H9 (cell line): ENCODE measurements around the gene SPEG. TPM values are rescaled to one million over a fixed set of nuclear protein-coding genes. Genes with fewer than 3 reads are reported as not detected.

Source experiments
- DNase-seq: peaks from one replicate; pipeline ENCODE4 v3.0.0-alpha.2; 2017
- H2AFZ ChIP-seq: one replicate; pipeline ENCODE4 v1.6.1; 2013; ENCODE audit warnings: mild to moderate bottlenecking, low read length, control low read depth, moderate library complexity
- H2AK5ac ChIP-seq: 2 replicates; pipeline ENCODE4 v1.6.1; 2013; ENCODE audit warnings: low read length, control low read depth, mixed read lengths; ENCODE audit not compliant: insufficient read length
- H2BK120ac ChIP-seq: one replicate; pipeline ENCODE4 v1.6.1; 2013; ENCODE audit warnings: low read depth, mild to moderate bottlenecking, low read length, control low read depth, inconsistent platforms; ENCODE audit not compliant: poor library complexity, severe bottlenecking
- H2BK12ac ChIP-seq: 2 replicates; pipeline ENCODE4 v1.6.1; 2013; ENCODE audit warnings: low read length, control low read depth, mixed read lengths, low read depth; ENCODE audit not compliant: insufficient read length
- H2BK15ac ChIP-seq: 2 replicates; pipeline ENCODE4 v1.6.1; 2013; ENCODE audit warnings: low read depth, low read length, control low read depth
- H2BK20ac ChIP-seq: one replicate; pipeline ENCODE4 v1.6.1; 2013; ENCODE audit warnings: low read depth, mild to moderate bottlenecking, low read length, control low read depth, inconsistent platforms; ENCODE audit not compliant: poor library complexity, severe bottlenecking
- H2BK5ac ChIP-seq: 2 replicates; pipeline ENCODE4 v1.6.1; 2013; ENCODE audit warnings: low read length, control low read depth, mixed read lengths; ENCODE audit not compliant: insufficient read length
- H3K14ac ChIP-seq: 2 replicates; pipeline ENCODE4 v1.6.1; 2013; ENCODE audit warnings: low read length, control low read depth; ENCODE audit not compliant: insufficient read depth
- H3K18ac ChIP-seq: 2 replicates; pipeline ENCODE4 v1.6.1; 2013; ENCODE audit warnings: low read depth, mild to moderate bottlenecking, mixed read lengths, low read length, control low read depth; ENCODE audit not compliant: insufficient read length
- H3K23ac ChIP-seq: 2 replicates; pipeline ENCODE4 v1.6.1; 2013; ENCODE audit warnings: low read length, control low read depth, mixed read lengths, low read depth; ENCODE audit not compliant: insufficient read length
- H3K23me2 ChIP-seq: 2 replicates; pipeline ENCODE4 v1.6.1; 2013; ENCODE audit warnings: low read depth, mild to moderate bottlenecking, mixed read lengths, low read length, control low read depth; ENCODE audit not compliant: insufficient read length, poor library complexity, severe bottlenecking
- H3K27ac ChIP-seq: 2 replicates; pipeline ENCODE4 v1.5.1; 2013; ENCODE audit warnings: low read length, control low read depth, mixed read lengths, low read depth; ENCODE audit not compliant: insufficient read length
- H3K27me3 ChIP-seq: 2 replicates; pipeline ENCODE4 v1.6.1; 2013; ENCODE audit warnings: low read length, control low read depth, inconsistent platforms; ENCODE audit not compliant: insufficient read depth
- H3K4ac ChIP-seq: 2 replicates; pipeline ENCODE4 v1.6.1; 2013; ENCODE audit warnings: low read depth, mild to moderate bottlenecking, control low read depth, inconsistent platforms, low read length, moderate library complexity
- H3K4me1 ChIP-seq: 2 replicates; pipeline ENCODE4 v1.6.1; 2013; ENCODE audit warnings: low read length, control low read depth, inconsistent platforms; ENCODE audit not compliant: insufficient read depth
- H3K4me2 ChIP-seq: 2 replicates; pipeline ENCODE4 v1.6.1; 2013; ENCODE audit warnings: low read length, control low read depth, mixed read lengths; ENCODE audit not compliant: insufficient read length, insufficient read depth
- H3K56ac ChIP-seq: 2 replicates; pipeline ENCODE4 v1.6.1; 2013; ENCODE audit warnings: low read depth, mild to moderate bottlenecking, mixed read lengths, low read length, control low read depth; ENCODE audit not compliant: insufficient read length
- H3K79me1 ChIP-seq: 2 replicates; pipeline ENCODE4 v1.6.1; 2013; ENCODE audit warnings: low read depth, mild to moderate bottlenecking, moderate library complexity, low read length, control low read depth, inconsistent platforms; ENCODE audit not compliant: insufficient read depth, poor library complexity, severe bottlenecking
- H3K79me2 ChIP-seq: 2 replicates; pipeline ENCODE4 v1.6.1; 2013; ENCODE audit warnings: low read length, control low read depth, inconsistent platforms; ENCODE audit not compliant: insufficient read depth
- H3K9ac ChIP-seq: 2 replicates; pipeline ENCODE4 v1.6.1; 2013; ENCODE audit warnings: low read length, control low read depth, mixed read lengths; ENCODE audit not compliant: insufficient read length; ENCODE audit errors: extremely low read depth
- H3K9me3 ChIP-seq: one replicate; pipeline ENCODE4 v1.6.1; 2013; ENCODE audit warnings: low read depth, low read length, inconsistent platforms; ENCODE audit not compliant: control insufficient read depth
- H3T11ph ChIP-seq: one replicate; pipeline ENCODE4 v1.6.1; 2013; ENCODE audit warnings: mild to moderate bottlenecking, low read length, control low read depth, inconsistent platforms
- H4K20me1 ChIP-seq: one replicate; pipeline ENCODE4 v1.6.1; 2013; ENCODE audit not compliant: control insufficient read depth, insufficient read length, insufficient read depth
- H4K5ac ChIP-seq: 2 replicates; pipeline ENCODE4 v1.6.1; 2013; ENCODE audit warnings: low read depth, mild to moderate bottlenecking, mixed read lengths, low read length, control low read depth; ENCODE audit not compliant: insufficient read length
- H4K8ac ChIP-seq: replicated peaks from 2 replicates; pipeline ENCODE4 v1.6.1; 2013; ENCODE audit warnings: low read length, control low read depth, mixed read lengths, low read depth; ENCODE audit not compliant: insufficient read length
- H4K91ac ChIP-seq: 2 replicates; pipeline ENCODE4 v1.6.1; 2013; ENCODE audit warnings: low read depth, mild to moderate bottlenecking, moderate library complexity, mixed read lengths, low read length, control low read depth; ENCODE audit not compliant: insufficient read length
- H3K27ac Mint-ChIP-seq, 3 experiments: 2 replicates in 2 of 3; 3 replicates in 1 of 3; pipeline ENCODE4 v1.8.0; 2020 to 2021; ENCODE audit warnings: mixed read lengths in 3 of 3, mild to moderate bottlenecking in 1 of 3, moderate library complexity in 1 of 3
- H3K27me3 Mint-ChIP-seq: 2 replicates; pipeline ENCODE4 v1.8.0; 2021; ENCODE audit warnings: low read depth, mild to moderate bottlenecking, moderate library complexity, mixed read lengths
- H3K36me3 Mint-ChIP-seq, 3 experiments: 2 replicates in 2 of 3; 3 replicates in 1 of 3; pipeline ENCODE4 v1.8.0; 2020 to 2021; ENCODE audit warnings: low read depth in 3 of 3, mixed read lengths in 3 of 3; ENCODE audit not compliant: insufficient read depth in 1 of 3
- H3K4me1 Mint-ChIP-seq, 2 experiments: 2 replicates each; pipeline ENCODE4 v1.8.0; 2020; ENCODE audit warnings: mixed read lengths in 2 of 2
- H3K4me3 Mint-ChIP-seq, 2 experiments: 2 replicates in 1 of 2; 3 replicates in 1 of 2; pipeline ENCODE4 v1.8.0; 2020 to 2021; ENCODE audit warnings: mild to moderate bottlenecking in 2 of 2, mixed read lengths in 2 of 2, moderate library complexity in 1 of 2
- H3K9me3 Mint-ChIP-seq, 2 experiments: 2 replicates in 1 of 2; 3 replicates in 1 of 2; pipeline ENCODE4 v1.8.0; 2020; ENCODE audit warnings: mild to moderate bottlenecking in 2 of 2, mixed read lengths in 2 of 2, moderate library complexity in 1 of 2
- CTCF ChIP-seq: fragments of 200-600 bp; sonication (generic); conservative IDR thresholded peaks from 3 replicates; pipeline ENCODE4 v1.8.0; 2021; ENCODE audit warnings: antibody characterized with exemption, mild to moderate bottlenecking
- WGBS: extraction: QIAGEN DNeasy Blood & Tissue Kit; methylation state at CpG from one replicate; pipeline ENCODE4 v1.1.7; 2013; ENCODE audit warnings: missing lambda C conversion rate, low lambda C conversion rate, mixed read lengths; ENCODE audit not compliant: insufficient read length; ENCODE audit errors: extremely low coverage; 5-methylcytosine and 5-hydroxymethylcytosine counted together
- total RNA-seq: library from RNA; stranded (reverse); gene quantifications from 2 replicates; pipeline ENCODE4 v1.2.1, GENCODE V29; 2021

SPEG gene
- total RNA-seq, 1 experiment from 2014 or later = 23.7 TPM

GRCh38 chr2:219530048-219530963, 95.7 kb downstream of the SPEG start:
- Mint-ChIP-seq H3K27ac (peak overlapping the region in 1 of 3 experiments; percentile 15; a peak in 1 of 7 replicates), H3K9me3 (no peaks in the 10 kb centered on the region; a peak in 2 of 5 replicates), H3K36me3 (no peaks in the 10 kb centered on the region), H3K4me1 (peaks cover 37 to 44% of the 10 kb centered on the region in 2 experiments), H3K27me3 (peaks cover 69% of the 10 kb centered on the region), H3K4me3 (peak overlapping the region; percentile 22 to 67)
- Histone ChIP-seq H2BK20ac (no peak overlapping the region), H3T11ph (no peak overlapping the region), H4K8ac (no peak overlapping the region), H2BK120ac (no peak overlapping the region), H3K14ac (no peak overlapping the region), H3K18ac (no peak overlapping the region), H2AK5ac (no peak overlapping the region), H3K9ac (no peak overlapping the region), H3K27ac (no peak overlapping the region), H2BK12ac (no peak overlapping the region), H3K9me3 (no peaks in the 10 kb centered on the region), H4K91ac (no peak overlapping the region), H3K27me3 (no peaks in the 10 kb centered on the region; the same call in 1 of the 2 replicates), H3K23me2 (peaks cover 3% of the 10 kb centered on the region), H3K56ac (no peak overlapping the region), H2BK15ac (no peak overlapping the region), H3K79me1 (no peaks in the 10 kb centered on the region), H3K4me1 (peaks cover 3% of the 10 kb centered on the region; the same call in 1 of the 2 replicates), H3K4me2 (peak overlapping the region; percentile 40), H3K4ac (no peak overlapping the region), H2BK5ac (no peak overlapping the region), H3K79me2 (no peaks in the 10 kb centered on the region), H3K23ac (no peak overlapping the region), H2AFZ (no peak overlapping the region), H4K5ac (no peak overlapping the region), H4K20me1 (no peaks in the 10 kb centered on the region)
- peak; percentile 98 for TF ChIP-seq CTCF
- WGBS = no CpG with 5 or more reads among the region's 21 CpGs
- peak; percentile 92 for DNase-seq
